Bronchial epithelial cell (primary cell): Measurements from ENCODE around the gene SMAD3. TPM values are rescaled to one million over a fixed set of nuclear protein-coding genes. Genes with fewer than 3 reads are reported as not detected.
A peak's percentile ranks its signal among the peaks of the same experiment; 100 is the strongest.

Source experiments
- DNase-seq: peaks from one replicate; pipeline ENCODE4 v3.0.0-alpha.2; 2010; ENCODE audit warnings: low read depth
- FAIRE-seq: peaks from 2 replicates; lab custom pipeline; 2011; peaks lifted over from hg19 to GRCh38; lab: Jason Lieb, UNC
- H3K27me3 ChIP-seq: 2 replicates; pipeline ENCODE4 v1.5.1; 2011; ENCODE audit warnings: low read length; ENCODE audit not compliant: control insufficient read depth, insufficient read depth
- H3K36me3 ChIP-seq: 2 replicates; pipeline ENCODE4 v1.5.1; 2011; ENCODE audit warnings: low read length; ENCODE audit not compliant: control insufficient read depth, insufficient read depth
- H3K4me3 ChIP-seq: 2 replicates; pipeline ENCODE4 v1.5.1; 2011; ENCODE audit warnings: mild to moderate bottlenecking, low read depth, low read length, control low read depth
- CTCF ChIP-seq: IDR thresholded peaks from 2 replicates; pipeline ENCODE4 v1.5.1; 2011; ENCODE audit warnings: mild to moderate bottlenecking, moderate library complexity, low read length, control low read depth, inconsistent platforms; ENCODE audit not compliant: insufficient read depth, severe bottlenecking
- total RNA-seq: library from RNA; depleted of rRNA; stranded (reverse); fragments of >200 nt; gene quantifications from 2 replicates; pipeline ENCODE4 v1.2.1, GENCODE V29; 2014

Gene SMAD3
- total RNA-seq, 1 donor from 2014 or later, result 9.5 TPM

- FAIRE-seq, result no peak
- TF ChIP-seq CTCF, result no peak
- Histone ChIP-seq H3K4me3 (no peak overlapping the region), H3K27me3 (peaks cover 3% of the 10 kb centered on the region), H3K36me3 (no peaks in the 10 kb centered on the region)
- no peak for DNase-seq
These were observed 32.8 kb upstream of the SMAD3 start for GRCh38 chr15:67032608-67033007.

GRCh38 chr15:67033012-67033411, 32.4 kb upstream of the SMAD3 start:
- Histone ChIP-seq H3K4me3 (no peak overlapping the region), H3K36me3 (no peaks in the 10 kb centered on the region), H3K27me3 (peaks cover 3% of the 10 kb centered on the region)
- no peak for TF ChIP-seq CTCF
- FAIRE-seq (no peak), DNase-seq (no peak)

GRCh38 chr15:67033571-67034044, 31.8 kb upstream of the SMAD3 start:
- Histone ChIP-seq H3K36me3 (no peaks in the 10 kb centered on the region), H3K4me3 (peak overlapping the region; percentile 12), H3K27me3 (peaks cover 3% of the 10 kb centered on the region)
- no peak for DNase-seq
- FAIRE-seq, result no peak
- TF ChIP-seq CTCF, result no peak

DNA sequence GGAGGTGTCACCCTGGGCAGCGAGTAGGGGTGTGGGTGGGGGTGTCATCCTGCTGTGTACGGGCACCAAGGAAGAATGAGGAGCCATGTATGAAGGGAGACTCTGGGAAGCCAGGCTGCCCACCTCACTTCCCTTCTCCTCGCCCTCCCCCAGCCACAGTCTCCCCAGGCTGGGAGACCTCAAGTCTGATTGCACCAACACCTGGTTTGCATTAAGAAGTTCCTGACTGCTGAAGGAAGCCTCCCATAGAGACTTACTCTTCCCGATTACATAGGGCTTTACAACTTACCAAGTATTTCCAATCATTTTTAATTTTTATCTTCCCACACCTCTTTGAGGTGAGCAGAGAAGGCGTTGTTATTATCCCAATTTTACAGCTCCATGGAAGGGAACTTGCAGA, 29.5 kb upstream of the SMAD3 start:
- TF ChIP-seq CTCF, result no peak
- no peak for DNase-seq
- no peak overlapping the region for H3K4me3 ChIP-seq
- no peaks in the 10 kb centered on the region for H3K36me3 ChIP-seq
- H3K27me3 ChIP-seq, result peaks cover 3% of the 10 kb centered on the region
- no peak for FAIRE-seq

GRCh38 chr15:67036775-67037555, 28.4 kb upstream of the SMAD3 start:
- Histone ChIP-seq H3K36me3 (no peaks in the 10 kb centered on the region), H3K4me3 (no peak overlapping the region), H3K27me3 (peaks cover 3% of the 10 kb centered on the region)
- DNase-seq, result no peak
- no peak for FAIRE-seq
- TF ChIP-seq CTCF, result no peak
